K562 (cell line): ENCODE data around the gene SAP30BP. TPM values are rescaled to one million over a fixed set of nuclear protein-coding genes. Genes with fewer than 3 reads are reported as not detected.

Source experiments
- CBFA2T2 ChIP-seq: fragments of 450-650 bp; conservative IDR thresholded peaks from 2 replicates; pipeline ENCODE4 v1.6.1; 2017; ENCODE audit warnings: mild to moderate bottlenecking
- EGR1 ChIP-seq: fragments of 450-650 bp; conservative IDR thresholded peaks from 2 replicates; pipeline ENCODE4 v1.6.1; 2017; ENCODE audit warnings: mild to moderate bottlenecking
- FOXA3 ChIP-seq, 2 experiments: fragments of 450-650 bp in 1 of 2; sonication (generic) in 1 of 2; formaldehyde crosslinking; IDR thresholded peaks in 1 of 2; conservative IDR thresholded peaks in 1 of 2; 2 replicates each; pipeline versions ENCODE4 v1.4.0 to v1.8.0; 2020 to 2022; ENCODE audit warnings: mild to moderate bottlenecking in 2 of 2, missing genetic modification reagents in 1 of 2
- MAFK ChIP-seq: IDR thresholded peaks from 2 replicates; pipeline ENCODE4 v1.6.1; 2011; ENCODE audit warnings: low read length, improper control_type of control experiment
- MEIS2 ChIP-seq: fragments of 450-650 bp; IDR thresholded peaks from 2 replicates; pipeline ENCODE4 v1.6.1; 2014; ENCODE audit warnings: mild to moderate bottlenecking; ENCODE audit not compliant: partially characterized antibody
- TRIM25 ChIP-seq: fragments of 450-650 bp; IDR thresholded peaks from 2 replicates; pipeline ENCODE4 v1.7.0; 2016; ENCODE audit warnings: borderline replicate concordance
- YY1 ChIP-seq, 3 experiments: IDR thresholded peaks; 2 replicates each; pipeline ENCODE4 v1.6.1; 2011; ENCODE audit warnings: low read length in 2 of 3, mild to moderate bottlenecking in 2 of 3, moderate library complexity in 2 of 3, borderline replicate concordance in 1 of 3, control low read depth in 1 of 3, low read depth in 1 of 3; ENCODE audit not compliant: insufficient read depth in 3 of 3, insufficient replicate concordance in 2 of 3, control insufficient read depth in 1 of 3, insufficient read length in 1 of 3; ENCODE audit errors: extremely low read depth in 1 of 3
- ZNF121 ChIP-seq: sonication (generic); formaldehyde crosslinking; conservative IDR thresholded peaks from 2 replicates; pipeline ENCODE4 v1.8.0; 2022; ENCODE audit warnings: missing genetic modification reagents
- ZNF239 ChIP-seq: fragments of 250-450 bp; sonication (Bioruptor Pico); IDR thresholded peaks from 2 replicates; pipeline ENCODE4 v1.4.0; 2020; ENCODE audit warnings: mild to moderate bottlenecking
- ZNF592 ChIP-seq: fragments of 450-650 bp; IDR thresholded peaks from 2 replicates; pipeline ENCODE4 v1.6.1; 2017; ENCODE audit warnings: antibody characterized with exemption, mild to moderate bottlenecking
- polyA plus RNA-seq, 8 experiments: library from polyadenylated mRNA; depleted of rRNA in 4 of 8; stranded (reverse) in 5 of 8; unstranded in 3 of 8; fragments of >200 nt; fragmentation: Nextera tagmentation in 2 of 8; fragmentation: Illumina TruSeq in 1 of 8; extraction: Ambion mirVana in 2 of 8; extraction: Trizol in 1 of 8; gene quantifications; 2 replicates each; pipeline versions ENCODE4 v1.2.1 to v1.2.3, GENCODE V29; 2011 to 2014; ENCODE audit warnings: inconsistent platforms in 1 of 8, missing spikeins in 1 of 8
- total RNA-seq, 7 experiments: library from RNA; depleted of rRNA in 6 of 7; stranded (reverse); fragments of >200 nt in 6 of 7; fragmentation: Illumina TruSeq in 2 of 7; extraction: Trizol in 2 of 7; gene quantifications; 2 replicates each; pipeline versions ENCODE4 v1.2.1 to v1.2.3, GENCODE V29; 2011 to 2021; ENCODE audit warnings: low replicate concordance in 1 of 7
- TF ChIP-seq, protein P1 (sequence below): sonication (generic); formaldehyde crosslinking; IDR thresholded peaks from 2 replicates; pipeline ENCODE4 v1.8.0; 2023; ENCODE audit warnings: mild to moderate bottlenecking, missing genetic modification reagents
- TF ChIP-seq, protein P2 (sequence below), 2 experiments: IDR thresholded peaks; 2 replicates each; pipeline ENCODE4 v1.6.1; 2011; ENCODE audit warnings: borderline replicate concordance in 1 of 2, control low read depth in 1 of 2, low read depth in 1 of 2, low read length in 1 of 2, mild to moderate bottlenecking in 1 of 2, mixed read lengths in 1 of 2, moderate library complexity in 1 of 2; ENCODE audit not compliant: insufficient read depth in 1 of 2, insufficient read length in 1 of 2, poor library complexity in 1 of 2, severe bottlenecking in 1 of 2; ENCODE audit errors: extremely low read depth in 1 of 2

SAP30BP gene
- total and polyA plus RNA-seq, 9 of the 15 experiments (the other 6 are each of a cell fraction or from before 2014, with no cell fraction given), result 45.3 to 154 (median 71.7) TPM

GRCh38 chr17:75632863-75633485 lies 34.2 kb upstream of the SAP30BP start, which contains the start of gene SMIM5 (continued):
- TF ChIP-seq ZNF592 (peak; percentile 41; the same call in 1 of the 2 replicates), FOXA3 (CRISPR knock-in tag; conservative IDR thresholded peaks at IDR 0.05 in 1 of 2, IDR thresholded peaks at IDR 0.05 in 1 of 2) (0 out of 4 replicates have a peak, but pooled peaks of 1 of the 2 experiments have one; percentile 50), ZNF121 (CRISPR knock-in tag) (no peak), MAFK (no peak), YY1 (IDR thresholded peaks at IDR 0.05; ENCODE audit: borderline replicate concordance in 1 of 3, control insufficient read depth in 1 of 3, extremely low read depth in 1 of 3, insufficient read depth in 3 of 3, insufficient read length in 1 of 3, insufficient replicate concordance in 2 of 3, low read depth in 1 of 3, low read length in 2 of 3) (peak in 2 of 3 experiments; percentile 20 to 36), CBFA2T2 (no peak), ZNF239 (CRISPR knock-in tag) (no peak), MEIS2 (no peak), EGR1 (no peak), TRIM25 (no peak)
- TF ChIP-seq, protein P1, sequence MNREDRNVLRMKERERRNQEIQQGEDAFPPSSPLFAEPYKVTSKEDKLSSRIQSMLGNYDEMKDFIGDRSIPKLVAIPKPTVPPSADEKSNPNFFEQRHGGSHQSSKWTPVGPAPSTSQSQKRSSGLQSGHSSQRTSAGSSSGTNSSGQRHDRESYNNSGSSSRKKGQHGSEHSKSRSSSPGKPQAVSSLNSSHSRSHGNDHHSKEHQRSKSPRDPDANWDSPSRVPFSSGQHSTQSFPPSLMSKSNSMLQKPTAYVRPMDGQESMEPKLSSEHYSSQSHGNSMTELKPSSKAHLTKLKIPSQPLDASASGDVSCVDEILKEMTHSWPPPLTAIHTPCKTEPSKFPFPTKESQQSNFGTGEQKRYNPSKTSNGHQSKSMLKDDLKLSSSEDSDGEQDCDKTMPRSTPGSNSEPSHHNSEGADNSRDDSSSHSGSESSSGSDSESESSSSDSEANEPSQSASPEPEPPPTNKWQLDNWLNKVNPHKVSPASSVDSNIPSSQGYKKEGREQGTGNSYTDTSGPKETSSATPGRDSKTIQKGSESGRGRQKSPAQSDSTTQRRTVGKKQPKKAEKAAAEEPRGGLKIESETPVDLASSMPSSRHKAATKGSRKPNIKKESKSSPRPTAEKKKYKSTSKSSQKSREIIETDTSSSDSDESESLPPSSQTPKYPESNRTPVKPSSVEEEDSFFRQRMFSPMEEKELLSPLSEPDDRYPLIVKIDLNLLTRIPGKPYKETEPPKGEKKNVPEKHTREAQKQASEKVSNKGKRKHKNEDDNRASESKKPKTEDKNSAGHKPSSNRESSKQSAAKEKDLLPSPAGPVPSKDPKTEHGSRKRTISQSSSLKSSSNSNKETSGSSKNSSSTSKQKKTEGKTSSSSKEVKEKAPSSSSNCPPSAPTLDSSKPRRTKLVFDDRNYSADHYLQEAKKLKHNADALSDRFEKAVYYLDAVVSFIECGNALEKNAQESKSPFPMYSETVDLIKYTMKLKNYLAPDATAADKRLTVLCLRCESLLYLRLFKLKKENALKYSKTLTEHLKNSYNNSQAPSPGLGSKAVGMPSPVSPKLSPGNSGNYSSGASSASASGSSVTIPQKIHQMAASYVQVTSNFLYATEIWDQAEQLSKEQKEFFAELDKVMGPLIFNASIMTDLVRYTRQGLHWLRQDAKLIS, result 0 out of 2 replicates have a peak, but pooled peaks have one; percentile 49
- TF ChIP-seq, protein P2, sequence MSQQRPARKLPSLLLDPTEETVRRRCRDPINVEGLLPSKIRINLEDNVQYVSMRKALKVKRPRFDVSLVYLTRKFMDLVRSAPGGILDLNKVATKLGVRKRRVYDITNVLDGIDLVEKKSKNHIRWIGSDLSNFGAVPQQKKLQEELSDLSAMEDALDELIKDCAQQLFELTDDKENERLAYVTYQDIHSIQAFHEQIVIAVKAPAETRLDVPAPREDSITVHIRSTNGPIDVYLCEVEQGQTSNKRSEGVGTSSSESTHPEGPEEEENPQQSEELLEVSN (IDR thresholded peaks at IDR 0.05; ENCODE audit: borderline replicate concordance in 1 of 2, extremely low read depth in 1 of 2, insufficient read depth in 1 of 2, insufficient read length in 1 of 2, low read depth in 1 of 2, low read length in 1 of 2, poor library complexity in 1 of 2, severe bottlenecking in 1 of 2), result peak in 1 of 2 experiments; percentile 41
